SK-N-MC (cell line): ENCODE measurements around the gene LANCL2.
"Not testable (repeated sequence)": the region's sequence is repeated elsewhere in the genome, so short reads cannot be mapped to it uniquely, and the experiment has no call there.

ENCODE experiments used
- DNase-seq: peaks from one replicate; pipeline ENCODE4 v3.0.0-alpha.2; 2011; ENCODE audit warnings: low read depth, low spot score
- H3K27ac ChIP-seq: fragments of 200-600 bp; sonication (generic); 2 replicates; pipeline ENCODE4 v1.5.1; 2016; ENCODE audit warnings: mixed run types
- H3K36me3 ChIP-seq: fragments of 200-600 bp; sonication (generic); 2 replicates; pipeline ENCODE4 v1.6.1; 2017; ENCODE audit warnings: antibody characterized with exemption, low read length, mixed read lengths; ENCODE audit not compliant: insufficient read depth
- H3K4me3 ChIP-seq: fragments of 200-600 bp; sonication (generic); 2 replicates; pipeline ENCODE4 v1.5.1; 2016
- H3K9ac ChIP-seq: fragments of 200-600 bp; sonication (generic); 2 replicates; pipeline ENCODE4 v1.8.0; 2017; ENCODE audit warnings: mixed run types, mixed read lengths; ENCODE audit not compliant: insufficient read length
- H3K9me3 ChIP-seq: fragments of 200-600 bp; sonication (generic); 2 replicates; pipeline ENCODE4 v1.6.1; 2017; ENCODE audit warnings: low read depth, mild to moderate bottlenecking, antibody characterized with exemption, low read length, moderate library complexity, mixed read lengths
- EZH2 ChIP-seq: fragments of 200-600 bp; sonication (generic); IDR thresholded peaks from one replicate; pipeline ENCODE4 v1.6.1; 2017; ENCODE audit warnings: antibody characterized with exemption
- FOXP2 ChIP-seq: optimal IDR thresholded peaks from 2 replicates; pipeline ENCODE3; 2011; ENCODE audit warnings: mild to moderate bottlenecking, moderate library complexity; ENCODE audit not compliant: insufficient read depth; ENCODE audit errors: extremely low read length, control extremely low read depth
- POLR2AphosphoS5 ChIP-seq: IDR thresholded peaks from 2 replicates; pipeline ENCODE4 v1.6.1; 2012; ENCODE audit warnings: mild to moderate bottlenecking, low read depth, low read length, borderline replicate concordance

Gene LANCL2

DNA sequence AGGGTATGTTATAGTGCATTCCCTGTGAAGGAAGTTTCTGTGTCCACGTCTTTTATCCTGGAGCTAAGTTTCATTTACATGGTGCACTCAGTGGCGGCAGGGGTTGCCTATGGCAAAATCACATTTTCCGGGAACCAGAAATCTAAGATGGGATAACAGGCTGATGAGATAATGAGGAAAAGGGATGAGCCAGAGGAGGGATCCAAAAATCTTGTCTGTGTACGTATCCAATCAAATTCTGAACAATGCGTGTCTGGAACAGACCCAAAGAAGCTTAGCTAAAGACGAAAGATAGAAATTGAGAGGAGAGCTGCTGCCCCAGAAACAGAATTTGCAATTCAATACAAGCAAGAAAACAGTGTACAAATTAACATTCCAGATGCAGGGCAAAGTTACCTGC is 16.1 kb downstream of the LANCL2 start:
- H3K9ac ChIP-seq = no peak overlapping the region
- DNase-seq = no peak
- TF ChIP-seq EZH2 = no peak
- H3K9me3 ChIP-seq = no peaks in the 10 kb centered on the region
- H3K27ac ChIP-seq = no peak overlapping the region
- H3K4me3 ChIP-seq = no peak overlapping the region
- no peaks in the 10 kb centered on the region for H3K36me3 ChIP-seq

DNA sequence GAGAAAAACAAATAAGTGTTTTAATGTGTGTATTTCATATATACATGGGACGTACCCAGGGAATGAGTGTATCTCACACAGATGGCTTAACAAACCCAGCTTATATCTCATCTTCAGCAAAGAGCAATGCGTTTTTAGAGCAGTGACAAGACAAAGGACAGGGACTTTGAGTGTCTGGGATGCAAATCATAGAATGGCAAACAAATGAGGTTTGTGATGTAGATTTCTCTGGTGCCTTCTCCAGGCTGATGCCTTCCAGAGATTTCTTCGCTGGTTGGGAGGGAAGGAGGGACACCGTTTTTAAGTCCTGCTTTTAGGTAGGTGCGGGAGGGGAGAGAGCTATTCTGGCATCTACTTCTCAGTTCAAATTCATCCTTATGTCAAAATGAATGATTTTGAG is 16.6 kb downstream of the LANCL2 start:
- H3K9ac ChIP-seq = no peak overlapping the region
- no peak overlapping the region for H3K4me3 ChIP-seq
- no peak overlapping the region for H3K27ac ChIP-seq
- no peaks in the 10 kb centered on the region for H3K36me3 ChIP-seq
- H3K9me3 ChIP-seq = 0 out of 2 replicates have a peak, but pooled peaks cover 3% of the 10 kb centered on the region
- TF ChIP-seq FOXP2 = no peak
- TF ChIP-seq EZH2 = no peak
- no peak for TF ChIP-seq POLR2AphosphoS5
- DNase-seq = no peak

GRCh38 chr7:55382251-55382650 is 17.1 kb downstream of the LANCL2 start:
- DNase-seq = no peak
- H3K36me3 ChIP-seq = no peaks in the 10 kb centered on the region
- no peak overlapping the region for H3K9ac ChIP-seq
- H3K27ac ChIP-seq = no peak overlapping the region
- TF ChIP-seq EZH2 (no peak), FOXP2 (no peak), POLR2AphosphoS5 (no peak)
- 0 out of 2 replicates have a peak, but pooled peaks cover 3% of the 10 kb centered on the region for H3K9me3 ChIP-seq
- no peak overlapping the region for H3K4me3 ChIP-seq

- Histone ChIP-seq H3K9me3 (peaks cover 6% of the 10 kb centered on the region; the same call in 1 of the 2 replicates), H3K9ac (no peak overlapping the region), H3K4me3 (no peak overlapping the region), H3K36me3 (no peaks in the 10 kb centered on the region), H3K27ac (no peak overlapping the region)
- no peak for DNase-seq
- TF ChIP-seq FOXP2 (no peak), EZH2 (no peak), POLR2AphosphoS5 (no peak)
Measured at GRCh38 chr7:55386541-55386940, 21.4 kb downstream of the LANCL2 start.

DNA sequence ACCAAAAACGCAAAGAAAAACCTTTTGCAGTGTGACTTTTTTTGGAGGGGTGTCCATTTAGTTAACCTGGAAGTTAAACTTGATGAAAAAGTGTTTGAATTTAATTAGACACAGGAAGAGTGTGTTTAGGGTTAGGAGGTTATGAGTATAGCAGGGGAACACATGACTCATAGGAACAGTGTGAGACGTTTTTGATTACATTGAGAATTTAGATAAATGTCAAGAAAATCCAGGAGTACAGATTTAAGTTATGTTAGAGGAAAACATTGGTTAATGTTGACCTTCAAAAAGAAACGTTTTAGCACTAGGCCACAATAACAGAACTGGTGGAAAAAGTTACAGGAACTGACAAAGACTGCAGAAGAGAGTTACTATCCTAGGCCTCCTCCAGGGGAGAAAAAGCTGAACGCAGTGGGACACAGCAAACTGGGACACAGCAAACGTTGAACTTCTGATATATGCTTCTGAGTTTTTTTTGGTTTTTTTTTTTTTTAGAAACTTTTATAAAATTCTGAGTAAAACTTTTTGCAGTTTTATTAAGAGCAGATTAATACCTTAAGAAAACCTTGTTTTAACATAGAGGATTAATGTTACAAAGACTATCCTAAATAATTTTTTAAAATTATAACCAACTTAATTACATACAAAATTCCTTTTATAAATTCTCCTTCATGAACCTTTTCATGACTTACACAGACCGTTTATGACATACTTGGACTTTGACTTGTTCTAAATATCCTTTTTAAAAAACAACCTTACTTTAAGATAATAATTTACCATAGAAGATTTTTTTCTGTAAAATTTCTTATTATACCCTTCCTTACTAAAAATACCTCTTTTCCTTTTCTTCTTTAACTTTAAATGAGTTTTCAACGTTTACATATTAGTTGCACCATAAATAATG is 22.2 kb downstream of the LANCL2 start:
- H3K9me3 ChIP-seq = peaks cover 6% of the 10 kb centered on the region; the same call in 1 of the 2 replicates
- no peaks in the 10 kb centered on the region for H3K36me3 ChIP-seq
- H3K27ac ChIP-seq = no peak overlapping the region
- no peak overlapping the region for H3K9ac ChIP-seq
- no peak for TF ChIP-seq POLR2AphosphoS5
- no peak for TF ChIP-seq EZH2
- no peak for TF ChIP-seq FOXP2
- DNase-seq = no peak
- no peak overlapping the region for H3K4me3 ChIP-seq

DNA sequence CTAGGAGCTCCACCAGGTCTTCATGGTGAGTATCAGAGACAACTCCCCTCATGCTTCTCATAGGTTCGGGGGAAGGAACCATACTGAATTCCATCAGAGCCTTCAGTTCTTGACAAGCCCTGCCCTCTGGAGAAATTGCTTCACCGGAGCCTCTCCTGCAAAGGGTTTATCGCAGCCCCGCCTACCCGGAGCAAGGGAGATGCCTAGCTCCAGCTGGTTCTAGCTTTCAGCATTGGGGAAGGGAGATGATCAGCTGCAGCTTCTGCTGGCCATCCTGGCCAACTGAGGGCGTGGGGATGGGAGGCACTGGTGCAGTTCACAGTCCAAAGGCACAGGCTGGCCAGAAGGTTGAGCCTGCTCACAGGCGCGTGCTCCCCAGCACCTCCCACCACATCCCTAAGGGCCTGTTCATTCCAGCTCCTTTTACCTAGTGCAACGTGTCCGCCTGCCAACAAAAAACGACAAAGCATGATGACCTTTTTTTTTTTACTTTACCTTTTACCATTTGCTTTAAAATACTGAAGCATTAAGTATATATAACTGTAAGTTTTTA is 31.2 kb downstream of the LANCL2 start:
- H3K4me3 ChIP-seq = no peak overlapping the region
- no peak for DNase-seq
- H3K27ac ChIP-seq = no peak overlapping the region
- no peaks in the 10 kb centered on the region for H3K9me3 ChIP-seq
- H3K9ac ChIP-seq = no peak overlapping the region
- TF ChIP-seq FOXP2 (no peak), EZH2 (no peak), POLR2AphosphoS5 (no peak)
- no peaks in the 10 kb centered on the region for H3K36me3 ChIP-seq

- Histone ChIP-seq H3K36me3 (no peaks in the 10 kb centered on the region), H3K4me3 (no peak overlapping the region), H3K27ac (no peak overlapping the region), H3K9ac (no peak overlapping the region), H3K9me3 (no peaks in the 10 kb centered on the region)
- no peak for DNase-seq
- TF ChIP-seq EZH2 (no peak), FOXP2 (no peak), POLR2AphosphoS5 (no peak)
Measured at GRCh38 chr7:55397617-55398016, 32.5 kb downstream of the LANCL2 start.

- Histone ChIP-seq H3K36me3 (no peaks in the 10 kb centered on the region), H3K4me3 (no peak overlapping the region), H3K27ac (no peak overlapping the region), H3K9ac (no peak overlapping the region), H3K9me3 (no peaks in the 10 kb centered on the region)
- TF ChIP-seq FOXP2 (no peak), POLR2AphosphoS5 (no peak), EZH2 (no peak)
- DNase-seq = no peak
Measured at GRCh38 chr7:55400191-55400590, 35.1 kb downstream of the LANCL2 start.

DNA sequence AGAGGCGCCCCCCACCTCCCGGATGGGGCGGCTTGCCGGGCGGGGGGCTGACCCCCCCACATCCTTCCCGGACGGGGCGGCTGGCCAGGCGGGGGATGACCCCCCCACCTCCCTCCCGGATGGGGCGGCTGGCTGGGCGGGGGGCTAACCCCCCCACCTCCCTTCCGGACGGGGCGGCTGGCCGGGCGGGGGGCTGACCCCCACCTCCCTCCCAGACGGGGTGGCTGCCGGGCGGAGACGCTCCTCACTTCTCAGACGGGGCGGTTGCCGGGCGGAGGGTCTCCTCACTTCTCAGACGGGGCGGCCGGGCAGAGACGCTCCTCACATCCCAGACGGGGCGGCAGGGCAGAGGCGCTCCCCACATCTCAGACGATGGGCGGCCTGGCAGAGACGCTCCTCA is 37.4 kb downstream of the LANCL2 start:
- not testable (repeated sequence) for H3K9me3 ChIP-seq, H3K27ac ChIP-seq, H3K36me3 ChIP-seq, H3K9ac ChIP-seq, DNase-seq, H3K4me3 ChIP-seq
